HEK293 (cell line): ENCODE data around the gene DSCAM.

ENCODE experiments used
- CTCF ChIA-PET: fragments of 350-600 bp; formaldehyde crosslinking; extraction: SDS; loops from one replicate; lab custom pipeline; 2021; ENCODE audit warnings: antibody characterized with exemption; lab: Yijun Ruan, JAX
- POLR2A ChIA-PET: fragments of 300-600 bp; formaldehyde crosslinking; extraction: SDS; loops from one replicate; lab custom pipeline; 2020; ENCODE audit warnings: antibody characterized with exemption, inconsistent platforms; lab: Yijun Ruan, JAX
- H3K27ac ChIP-seq: fragments of 200-500 bp; sonication (Bioruptor generic); 2 replicates; pipeline ENCODE4 v1.5.1; 2014; ENCODE audit warnings: low read depth, low read length, control low read depth, inconsistent platforms; ENCODE audit errors: extremely low read depth
- H3K36me3 ChIP-seq, 2 experiments: fragments of 200-500 bp in 1 of 2; sonication (Bioruptor generic) in 1 of 2; 1 replicate in 1 of 2; 2 replicates in 1 of 2; pipeline ENCODE4 v1.5.1; 2014 to 2017; ENCODE audit warnings: inconsistent platforms in 2 of 2, low read length in 2 of 2; ENCODE audit not compliant: control insufficient read depth in 2 of 2, insufficient read depth in 1 of 2
- H3K4me1 ChIP-seq: fragments of 200-500 bp; sonication (Bioruptor generic); 2 replicates; pipeline ENCODE4 v1.5.1; 2014; ENCODE audit warnings: mild to moderate bottlenecking, low read length, inconsistent platforms; ENCODE audit not compliant: control insufficient read depth, insufficient read depth
- H3K4me3 ChIP-seq: 2 replicates; pipeline ENCODE4 v1.5.1; 2011; ENCODE audit warnings: low read depth, mild to moderate bottlenecking, control low read depth, low read length, moderate library complexity
- H3K9me3 ChIP-seq: fragments of 200-500 bp; sonication (Bioruptor generic); 2 replicates; pipeline ENCODE4 v1.5.1; 2014; ENCODE audit warnings: low read depth, low read length, inconsistent platforms; ENCODE audit not compliant: control insufficient read depth, insufficient read depth
- AEBP2 ChIP-seq: fragments of 450-650 bp; formaldehyde crosslinking; IDR thresholded peaks from 2 replicates; pipeline ENCODE4 v1.5.1; 2016; ENCODE audit warnings: missing biosample characterization, missing genetic modification characterization, borderline replicate concordance
- BCL11B ChIP-seq: fragments of 450-650 bp; formaldehyde crosslinking; IDR thresholded peaks from 2 replicates; pipeline ENCODE4 v1.5.1; 2016; ENCODE audit warnings: low read depth, missing biosample characterization, missing genetic modification characterization
- EGR2 ChIP-seq: fragments of 450-650 bp; formaldehyde crosslinking; IDR thresholded peaks from 2 replicates; pipeline ENCODE4 v1.5.1; 2016; ENCODE audit warnings: low read depth, missing biosample characterization, missing genetic modification characterization
- ELK4 ChIP-seq: IDR thresholded peaks from 2 replicates; pipeline ENCODE4 v1.6.1; 2011; ENCODE audit warnings: mild to moderate bottlenecking, low read depth, low read length, borderline replicate concordance
- KLF10 ChIP-seq: fragments of 450-650 bp; IDR thresholded peaks from 2 replicates; pipeline ENCODE4 v1.5.1; 2018; ENCODE audit warnings: missing biosample characterization, mild to moderate bottlenecking, missing genetic modification characterization
- KLF9 ChIP-seq: fragments of 450-650 bp; formaldehyde crosslinking; IDR thresholded peaks from 2 replicates; pipeline ENCODE4 v1.5.1; 2016; ENCODE audit warnings: missing biosample characterization, missing genetic modification characterization, low read depth
- SP7 ChIP-seq: fragments of 450-650 bp; formaldehyde crosslinking; IDR thresholded peaks from 2 replicates; pipeline ENCODE4 v1.5.1; 2016; ENCODE audit warnings: missing biosample characterization, missing genetic modification characterization
- TSHZ1 ChIP-seq: fragments of 450-650 bp; formaldehyde crosslinking; IDR thresholded peaks from 2 replicates; pipeline ENCODE4 v1.5.1; 2016; ENCODE audit warnings: missing biosample characterization, missing genetic modification characterization, borderline replicate concordance
- YY1 ChIP-seq: fragments of 450-650 bp; formaldehyde crosslinking; IDR thresholded peaks from 2 replicates; pipeline ENCODE4 v1.5.1; 2018; ENCODE audit warnings: missing biosample characterization, missing genetic modification characterization
- YY2 ChIP-seq: fragments of 450-650 bp; formaldehyde crosslinking; IDR thresholded peaks from 2 replicates; pipeline ENCODE4 v1.5.1; 2016; ENCODE audit warnings: missing biosample characterization, missing genetic modification characterization
- ZNF146 ChIP-seq: fragments of 450-650 bp; formaldehyde crosslinking; IDR thresholded peaks from 2 replicates; pipeline ENCODE4 v1.5.1; 2016; ENCODE audit warnings: missing biosample characterization, missing genetic modification characterization
- ZNF174 ChIP-seq: fragments of 450-650 bp; formaldehyde crosslinking; IDR thresholded peaks from 2 replicates; pipeline ENCODE4 v1.5.0; 2017; ENCODE audit warnings: missing biosample characterization, mild to moderate bottlenecking, missing genetic modification characterization
- ZNF184 ChIP-seq: fragments of 450-650 bp; IDR thresholded peaks from 2 replicates; pipeline ENCODE4 v1.5.1; 2018; ENCODE audit warnings: missing biosample characterization, mild to moderate bottlenecking, missing genetic modification characterization
- ZNF19 ChIP-seq: fragments of 450-650 bp; formaldehyde crosslinking; IDR thresholded peaks from 2 replicates; pipeline ENCODE4; 2016; ENCODE audit warnings: missing biosample characterization, missing genetic modification characterization, low read depth
- ZNF2 ChIP-seq: fragments of 450-650 bp; formaldehyde crosslinking; IDR thresholded peaks from 2 replicates; pipeline ENCODE4 v1.5.1; 2016; ENCODE audit warnings: missing biosample characterization, missing genetic modification characterization
- ZNF202 ChIP-seq: fragments of 450-650 bp; formaldehyde crosslinking; IDR thresholded peaks from 2 replicates; pipeline ENCODE4 v1.5.1; 2016; ENCODE audit warnings: missing biosample characterization, missing genetic modification characterization, borderline replicate concordance
- ZNF37A ChIP-seq: fragments of 450-650 bp; IDR thresholded peaks from 2 replicates; pipeline ENCODE4 v1.5.1; 2018; ENCODE audit warnings: missing biosample characterization, missing genetic modification characterization
- ZNF404 ChIP-seq: fragments of 450-650 bp; formaldehyde crosslinking; IDR thresholded peaks from 2 replicates; pipeline ENCODE4 v1.5.1; 2017; ENCODE audit warnings: missing biosample characterization, missing genetic modification characterization
- ZNF555 ChIP-seq: fragments of 450-650 bp; formaldehyde crosslinking; conservative IDR thresholded peaks from 2 replicates; pipeline ENCODE4 v1.5.1; 2017; ENCODE audit warnings: missing biosample characterization, mild to moderate bottlenecking, missing genetic modification characterization, inconsistent platforms
- ZNF580 ChIP-seq: fragments of 450-650 bp; formaldehyde crosslinking; IDR thresholded peaks from 2 replicates; pipeline ENCODE4 v1.5.1; 2016; ENCODE audit warnings: missing biosample characterization, missing genetic modification characterization
- ZNF701 ChIP-seq: fragments of 450-650 bp; formaldehyde crosslinking; IDR thresholded peaks from 2 replicates; pipeline ENCODE4 v1.5.1; 2016; ENCODE audit warnings: missing biosample characterization, missing genetic modification characterization
- ZNF747 ChIP-seq: fragments of 450-650 bp; formaldehyde crosslinking; IDR thresholded peaks from 2 replicates; pipeline ENCODE4 v1.5.1; 2016; ENCODE audit warnings: missing biosample characterization, missing genetic modification characterization
- ZSCAN5A ChIP-seq: fragments of 450-650 bp; formaldehyde crosslinking; IDR thresholded peaks from 2 replicates; pipeline ENCODE4 v1.5.1; 2016; ENCODE audit warnings: missing biosample characterization, missing genetic modification characterization

The DSCAM gene

GRCh38 chr21:40788635-40789034 lies 58.3 kb downstream of the DSCAM start (continued):
- TF ChIP-seq TSHZ1 (tag by site-specific recombination) (no peak), ZNF701 (tag by site-specific recombination) (no peak), ZNF37A (tag by site-specific recombination) (no peak), KLF10 (tag by site-specific recombination) (no peak), EGR2 (tag by site-specific recombination) (no peak)

GRCh38 chr21:40783404-40783803 lies 63.6 kb downstream of the DSCAM start:
- Histone ChIP-seq H3K27ac (no peak overlapping the region), H3K9me3 (no peaks in the 10 kb centered on the region), H3K4me3 (no peak overlapping the region), H3K36me3 (no peaks in the 10 kb centered on the region), H3K4me1 (no peaks in the 10 kb centered on the region)
- TF ChIP-seq ZNF2 (tag by site-specific recombination) (no peak), ZSCAN5A (tag by site-specific recombination) (no peak)
- ChIA-PET CTCF (no interaction called here), POLR2A (no interaction called here)

- H3K4me1 ChIP-seq: peaks cover 5% of the 10 kb centered on the region; the same call in 1 of the 2 replicates
- H3K36me3 ChIP-seq: no peaks in the 10 kb centered on the region
- no peak overlapping the region for H3K27ac ChIP-seq
- H3K4me3 ChIP-seq: no peak overlapping the region
- TF ChIP-seq BCL11B: no peak
- TF ChIP-seq ZNF202 (tag by site-specific recombination): no peak
- TF ChIP-seq ZNF404: no peak
- TF ChIP-seq ZNF174 (tag by site-specific recombination): no peak
- no peak for TF ChIP-seq AEBP2 (tag by site-specific recombination)
- no peak for TF ChIP-seq YY2
- no peak for TF ChIP-seq ZNF37A (tag by site-specific recombination)
- no peak for TF ChIP-seq ZNF555 (tag by site-specific recombination)
- no peak for TF ChIP-seq ZNF184 (tag by site-specific recombination)
- no peak for TF ChIP-seq ZNF580 (tag by site-specific recombination)
- no peak for TF ChIP-seq KLF9 (tag by site-specific recombination)
- TF ChIP-seq ELK4: no peak
- no peak for TF ChIP-seq ZNF747
- TF ChIP-seq YY1: no peak
- no peak for TF ChIP-seq ZNF146 (tag by site-specific recombination)
- no peak for TF ChIP-seq SP7 (tag by site-specific recombination)
- TF ChIP-seq ZNF19: no peak
- TF ChIP-seq, all 188 proteins: peak for 0
- CTCF ChIA-PET: no interaction called here
- H3K9me3 ChIP-seq: no peaks in the 10 kb centered on the region
- POLR2A ChIA-PET: no interaction called here
Measured at GRCh38 chr21:40770435-40771055, 76.4 kb downstream of the DSCAM start.
